Stimulated activated CD4-positive, alpha-beta T cell treated with anti-CD3 and anti-CD28 coated beads, Interleukin-15, amount 100 ng/mL, for 24 hours (primary cell): ENCODE results near the gene SMPX.

ENCODE experiments used
- DNase-seq: peaks from one replicate; pipeline ENCODE4 v3.0.0-alpha.2; 2020

The SMPX gene

GRCh38 chrX:21711129-21711847 is 46.6 kb downstream of the SMPX start:
- no peak for DNase-seq

- DNase-seq = no peak
These were observed 49.8 kb downstream of the SMPX start for GRCh38 chrX:21708116-21708515.

- no peak for DNase-seq
These were observed 52.7 kb downstream of the SMPX start for GRCh38 chrX:21705225-21705624.

GRCh38 chrX:21702725-21703124 is 55.2 kb downstream of the SMPX start:
- no peak for DNase-seq

- DNase-seq = no peak
These were observed 56.9 kb downstream of the SMPX start for GRCh38 chrX:21700967-21701366.

- no peak for DNase-seq
These were observed 57.6 kb downstream of the SMPX start for GRCh38 chrX:21700275-21700674.

GRCh38 chrX:21699136-21699535 is 58.8 kb downstream of the SMPX start:
- DNase-seq = no peak

- DNase-seq = no peak
These were observed 59.6 kb downstream of the SMPX start for GRCh38 chrX:21698272-21698671.

- DNase-seq = peak; percentile 1
These were observed 66.4 kb downstream of the SMPX start for GRCh38 chrX:21691512-21692018.

- no peak for DNase-seq
These were observed 74.0 kb downstream of the SMPX start for GRCh38 chrX:21683941-21684340.

- DNase-seq = no peak
These were observed 79.8 kb downstream of the SMPX start for GRCh38 chrX:21678048-21678612.

GRCh38 chrX:21675931-21676330 is 82.0 kb downstream of the SMPX start:
- no peak for DNase-seq

- no peak for DNase-seq
These were observed 83.3 kb downstream of the SMPX start for GRCh38 chrX:21674430-21675186.

GRCh38 chrX:21666679-21667078 is 91.2 kb downstream of the SMPX start:
- no peak for DNase-seq

- no peak for DNase-seq
These were observed 91.7 kb downstream of the SMPX start for GRCh38 chrX:21666252-21666651.

- no peak for DNase-seq
These were observed 95.2 kb downstream of the SMPX start for GRCh38 chrX:21662761-21663160.

- DNase-seq = no peak
These were observed 96.6 kb downstream of the SMPX start for GRCh38 chrX:21661316-21661715.

GRCh38 chrX:21660156-21660555 is 97.8 kb downstream of the SMPX start:
- DNase-seq = no peak

- no peak for DNase-seq
These were observed 98.6 kb downstream of the SMPX start for GRCh38 chrX:21659320-21659719.

- DNase-seq = peak; percentile 34
These were observed 99.2 kb downstream of the SMPX start for GRCh38 chrX:21658746-21659145.

GRCh38 chrX:21658152-21658737 is 99.7 kb downstream of the SMPX start, which contains the start of gene KLHL34:
KLHL34 (minus strand) TSS chrX:21658330; CDS start chrX:21657788, 542 bp downstream.
- DNase-seq = peak; percentile 41

GRCh38 chrX:21657318-21658151 is 100.4 kb downstream of the SMPX start:
- DNase-seq = peak; percentile 20
